HG03066 (cell line): ENCODE data around the gene GRIK1.
"Not testable (repeated sequence)": the region's sequence is repeated elsewhere in the genome, so short reads cannot be mapped to it uniquely, and the experiment has no call there.

Experiments
- ATAC-seq: cut with Tn5 transposase; IDR thresholded peaks from one replicate; pipeline ENCODE4 v1.9.1; 2021; ENCODE audit warnings: low read depth; ENCODE audit not compliant: unreplicated experiment

The GRIK1 gene

DNA sequence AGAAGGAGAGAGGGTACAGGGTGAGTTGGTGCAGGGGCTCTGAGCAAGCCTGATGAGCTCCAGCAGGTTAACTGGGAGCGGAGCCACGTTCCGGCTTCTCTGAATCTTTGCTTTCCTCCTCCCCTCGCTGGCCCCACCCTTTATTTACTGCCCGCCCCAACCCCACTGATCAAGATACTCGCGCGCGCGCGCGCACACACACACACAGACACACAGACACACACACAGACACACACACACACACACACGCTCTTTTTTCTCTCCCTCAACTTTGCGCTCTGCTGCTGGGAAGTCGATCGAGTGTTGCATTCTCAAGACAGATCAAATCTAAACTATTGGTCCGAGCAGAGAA is at the start of gene GRIK1:
GRIK1 (minus strand) TSS at position 73 of the 352 bp plus-strand sequence.
- no peak for ATAC-seq

DNA sequence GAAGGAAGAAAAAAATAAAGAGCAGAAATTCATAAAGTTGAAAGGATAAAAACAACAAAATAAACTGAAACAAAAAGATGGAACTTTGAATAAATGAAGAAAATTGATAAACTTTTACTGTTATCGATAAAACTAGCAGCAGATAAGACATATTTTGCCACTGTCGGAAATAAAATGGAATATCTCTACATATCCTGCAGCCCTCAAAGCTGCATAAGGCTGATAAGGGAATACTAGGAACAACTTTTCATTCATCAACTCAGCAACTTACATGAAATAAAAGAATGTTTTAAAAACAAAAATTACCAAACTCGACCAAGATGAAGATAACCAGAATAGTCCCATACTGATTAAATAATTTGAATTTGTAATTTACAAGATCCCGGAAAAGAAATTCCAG is 48.0 kb upstream of the GRIK1 start:
- ATAC-seq, result no peak

DNA sequence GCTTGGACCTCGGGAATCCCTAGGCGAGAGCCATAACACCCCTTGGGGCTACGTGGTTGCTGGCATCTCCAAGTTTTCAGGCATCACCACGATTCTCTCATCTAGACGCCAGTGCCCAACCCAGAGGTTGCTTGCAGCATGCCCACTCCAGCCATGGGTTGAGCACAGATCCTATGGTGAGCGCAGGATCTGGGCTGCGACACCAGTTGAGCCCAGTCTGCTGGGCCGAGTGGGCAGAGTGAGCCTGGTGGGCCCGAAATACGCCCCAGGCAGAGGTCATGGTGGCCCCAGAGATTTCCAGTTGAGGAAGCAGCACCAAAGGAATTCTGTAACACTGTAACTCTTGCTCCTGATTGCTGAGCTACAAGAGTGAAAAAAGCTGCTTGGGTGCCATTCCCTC is 46.1 kb upstream of the GRIK1 start:
- no peak for ATAC-seq

DNA sequence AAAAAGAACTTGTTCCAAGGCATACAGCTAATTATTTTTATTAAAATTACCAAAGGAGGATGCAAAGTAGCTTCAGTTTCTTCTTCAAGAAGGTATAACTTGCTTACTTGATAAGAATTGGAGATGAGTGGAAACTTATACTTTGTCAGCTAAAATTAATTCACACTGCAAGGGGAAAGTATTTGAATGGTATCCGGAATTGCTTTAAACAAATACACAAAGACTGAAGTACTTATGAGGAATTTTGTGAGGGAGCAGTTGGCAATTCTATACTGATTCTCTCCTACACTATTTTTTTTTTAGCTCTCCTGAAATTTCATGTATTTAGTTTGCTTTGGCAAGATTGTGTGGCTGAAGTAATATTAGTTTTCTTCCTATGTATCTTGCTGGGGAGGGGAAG is 39.2 kb upstream of the GRIK1 start:
- ATAC-seq, result no peak

DNA sequence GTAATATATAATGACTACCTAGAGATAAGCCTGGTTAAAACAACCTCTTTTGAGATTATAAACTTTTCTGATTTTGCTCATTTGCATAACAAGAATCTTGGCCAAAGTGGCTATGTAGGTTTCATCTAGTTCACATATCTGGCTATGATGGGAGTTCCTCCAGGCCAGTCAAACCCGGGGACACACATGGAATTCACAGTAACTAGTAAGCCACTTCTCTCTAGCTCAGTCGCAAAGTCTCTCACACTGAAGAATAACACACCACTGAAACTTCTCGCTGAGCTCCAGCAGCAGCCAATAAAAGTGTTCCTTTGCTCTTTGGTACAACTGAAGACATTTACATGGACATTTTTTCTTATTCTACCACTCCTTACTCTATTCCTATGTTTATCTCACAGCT is 36.0 kb upstream of the GRIK1 start:
- no peak for ATAC-seq

DNA sequence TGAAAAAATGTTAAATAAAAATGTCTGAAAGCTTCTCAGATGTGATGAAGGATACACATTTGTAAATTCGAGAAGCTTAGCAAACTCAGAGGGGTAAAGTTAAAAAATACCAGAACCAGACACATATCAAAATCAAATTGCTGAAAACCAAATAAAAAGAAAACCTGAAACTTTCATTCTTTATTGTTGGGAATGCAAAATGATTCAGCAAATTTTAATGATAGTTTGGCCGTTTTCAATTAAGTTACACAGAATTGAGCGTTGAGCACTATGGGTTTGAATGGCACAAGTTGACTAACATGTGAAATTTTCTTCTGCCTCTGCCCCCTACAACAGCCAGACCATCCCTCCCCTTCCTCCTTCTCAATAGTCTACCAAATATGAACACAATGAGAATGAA is 33.5 kb upstream of the GRIK1 start:
- ATAC-seq, result no peak

DNA sequence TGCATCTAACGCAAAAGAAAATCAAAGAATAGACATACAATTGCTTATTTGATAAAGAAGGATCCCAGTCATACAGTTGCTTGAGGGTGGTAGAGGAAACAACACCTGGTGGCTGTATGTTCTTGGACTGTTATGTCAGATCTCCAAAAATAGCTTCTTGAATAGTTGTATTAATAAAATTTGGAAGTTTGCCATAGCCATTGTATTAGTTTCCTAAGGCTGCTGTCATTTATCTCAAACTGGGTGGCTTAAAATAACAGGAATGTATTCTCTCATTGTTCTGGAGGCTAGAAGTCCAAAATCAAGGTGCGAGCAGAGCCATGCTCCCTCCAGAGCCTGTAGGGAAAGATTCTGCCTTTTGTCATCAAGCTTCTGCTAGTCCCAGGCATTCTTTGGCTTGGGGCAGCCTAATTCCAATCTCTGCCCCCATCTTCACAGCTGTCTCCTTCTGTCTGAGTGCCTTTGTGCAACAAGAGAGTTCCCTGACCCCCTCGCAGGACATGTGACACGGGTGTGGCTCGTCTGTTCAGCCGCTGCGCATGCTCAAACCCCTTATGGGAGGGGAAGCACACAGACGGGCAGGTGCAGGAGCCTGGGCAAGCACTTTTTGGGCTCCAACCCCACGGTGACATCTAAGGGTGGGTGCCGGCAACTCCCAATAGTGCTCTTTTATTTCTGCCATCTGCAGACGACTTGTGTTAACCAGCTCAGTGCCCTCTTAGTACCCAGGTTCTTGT is 21.7 kb upstream of the GRIK1 start:
- no peak for ATAC-seq

DNA sequence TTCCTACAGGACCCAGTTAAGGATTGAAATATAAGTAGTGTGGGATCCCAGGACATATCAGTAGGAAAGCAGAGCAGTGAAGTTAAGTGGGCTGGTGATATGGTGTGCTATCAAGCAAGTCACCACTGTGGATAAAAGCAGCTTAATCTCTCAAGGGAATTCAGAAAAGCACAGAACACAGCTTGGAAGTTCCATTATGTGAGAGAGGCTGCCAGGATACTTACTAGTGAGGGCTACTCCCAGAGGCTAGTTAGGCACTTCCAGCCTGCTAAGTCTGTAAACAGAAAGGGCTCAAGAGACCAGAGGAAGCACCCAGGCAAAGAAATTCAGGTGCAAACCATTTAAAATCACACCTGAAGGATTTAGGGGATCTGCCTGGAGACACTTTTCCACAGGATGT is 18.8 kb upstream of the GRIK1 start:
- no peak for ATAC-seq

DNA sequence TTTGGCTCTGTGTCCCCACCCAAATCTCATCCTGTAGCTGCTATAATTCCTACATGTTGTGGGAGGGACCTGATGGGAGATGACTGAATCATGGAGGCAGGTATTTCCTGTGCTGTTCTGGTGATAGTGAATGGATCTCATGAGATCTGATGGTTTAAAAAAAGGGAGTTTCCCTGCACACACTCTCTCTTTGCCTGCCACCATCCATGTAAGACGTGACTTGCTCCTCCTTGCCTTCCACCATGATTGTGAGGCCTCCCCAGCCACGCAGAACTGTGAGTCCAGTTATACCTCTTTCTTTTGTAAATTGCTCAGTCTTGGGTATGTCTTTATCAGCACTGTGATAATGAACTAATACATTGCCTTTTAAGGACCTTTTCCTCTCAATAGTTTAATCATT is 18.2 kb upstream of the GRIK1 start:
- not testable (repeated sequence) for ATAC-seq

DNA sequence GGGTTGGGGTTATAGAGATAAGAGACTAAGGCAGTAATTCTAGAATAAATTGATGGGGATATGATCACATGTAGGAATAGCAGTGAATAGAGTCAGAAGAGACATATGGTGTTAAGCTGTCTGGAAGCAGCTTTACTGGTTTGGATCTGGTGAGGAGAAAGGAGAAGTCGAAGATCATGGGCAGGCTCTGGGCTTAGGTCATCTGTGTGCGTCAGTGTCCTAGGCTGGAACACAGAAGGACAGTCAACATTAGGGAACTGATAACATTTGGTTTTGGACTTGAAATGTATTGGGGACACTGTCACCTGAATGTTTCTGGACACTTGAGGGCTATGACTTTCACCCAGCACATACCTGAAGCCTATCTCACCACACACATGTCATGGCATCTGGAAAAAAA is 13.9 kb upstream of the GRIK1 start:
- ATAC-seq, result no peak

DNA sequence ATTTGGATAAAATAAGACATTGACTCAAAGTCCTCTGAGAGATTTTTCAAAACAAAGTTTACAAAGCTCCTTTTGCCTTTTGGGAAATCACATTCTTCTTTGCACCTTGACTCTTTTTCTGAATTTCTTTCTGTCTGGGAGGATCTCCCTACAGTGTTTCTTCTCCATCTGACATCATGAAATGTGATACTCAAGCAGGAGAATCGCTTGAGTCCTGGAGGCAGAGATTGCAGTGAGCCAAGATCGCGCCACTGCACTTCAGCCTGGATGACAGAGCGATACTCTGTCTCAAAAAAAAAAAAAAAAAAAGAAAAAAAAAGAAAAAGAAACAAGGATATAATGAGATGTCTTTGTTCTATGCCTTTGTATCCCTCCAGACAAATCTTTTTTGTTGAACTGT is 13.3 kb upstream of the GRIK1 start:
- ATAC-seq, result no peak

DNA sequence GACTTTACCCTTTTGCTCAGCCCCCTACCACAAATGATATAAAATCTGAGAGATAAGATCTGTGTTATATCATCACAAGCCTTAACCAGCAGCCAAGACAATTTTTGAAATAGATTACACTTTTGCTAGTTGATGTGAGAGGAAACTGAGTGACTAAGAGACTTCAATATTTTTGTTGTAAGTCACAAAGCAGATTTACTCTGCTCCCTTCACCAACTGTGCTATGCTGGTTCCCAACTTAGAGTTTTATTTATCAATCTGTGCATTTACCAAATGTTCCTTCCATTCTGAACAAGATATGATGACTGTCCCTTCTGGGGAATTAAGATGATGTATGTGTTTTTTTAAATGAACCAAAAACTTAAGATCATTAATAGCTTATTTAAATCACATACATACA is 12.1 kb upstream of the GRIK1 start:
- no peak for ATAC-seq

DNA sequence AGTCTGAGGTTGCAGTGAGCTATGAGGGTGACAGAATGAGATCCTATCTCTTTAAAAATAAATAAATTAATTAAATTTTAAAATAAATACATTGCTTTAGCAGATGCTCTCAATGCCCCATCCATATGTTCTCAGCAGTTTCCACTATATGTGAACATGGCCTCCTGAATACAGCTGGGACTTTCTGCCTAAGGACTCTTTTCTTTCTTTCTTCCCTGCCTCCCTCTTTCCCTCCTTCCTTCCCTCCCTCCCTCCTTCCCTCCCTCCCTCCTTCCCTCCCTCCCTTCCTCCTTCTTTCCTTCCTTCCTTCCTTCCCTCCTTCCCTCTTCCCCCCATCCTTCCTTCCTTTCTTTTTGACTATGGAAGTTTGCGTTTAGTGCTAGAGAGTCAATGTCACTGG is 10.2 kb upstream of the GRIK1 start:
- no peak for ATAC-seq

DNA sequence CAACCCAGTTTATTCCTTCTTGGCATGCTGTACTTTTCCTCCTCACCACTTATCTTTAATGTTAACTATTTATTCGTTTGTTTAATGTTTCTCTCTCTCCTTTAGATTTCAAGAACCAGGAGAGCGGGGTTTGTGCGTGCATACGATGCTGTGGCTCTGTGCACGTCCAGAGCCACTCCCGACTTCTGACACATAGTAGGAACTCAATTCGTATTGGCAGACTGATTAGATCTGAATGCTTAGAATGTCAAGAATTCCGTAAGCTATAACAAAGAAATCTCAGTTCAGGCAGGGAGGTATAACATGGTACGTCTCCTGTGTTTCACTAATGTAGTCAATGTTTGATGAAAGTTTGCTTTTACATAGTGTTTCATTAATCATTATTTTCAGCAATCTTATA is 7.3 kb upstream of the GRIK1 start:
- no peak for ATAC-seq

DNA sequence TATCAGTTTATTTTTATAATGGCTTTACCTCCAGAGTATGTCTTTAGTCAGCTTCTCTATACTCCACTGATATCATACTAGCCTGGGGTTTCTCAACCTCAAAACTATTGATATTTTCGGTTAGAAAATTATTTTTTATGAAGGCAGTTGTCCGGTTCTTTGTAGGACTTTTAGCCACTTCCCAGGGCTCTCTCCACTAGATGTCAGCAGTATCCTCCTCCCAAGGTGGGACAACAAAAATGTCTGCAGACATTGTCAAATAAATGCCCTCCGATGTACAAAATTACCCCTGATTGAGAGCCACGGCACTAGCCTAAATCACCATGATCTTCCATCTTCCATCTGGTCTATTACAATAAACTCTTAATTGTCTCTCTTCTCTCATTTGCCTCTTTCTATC is 4.1 kb upstream of the GRIK1 start:
- ATAC-seq, result no peak

DNA sequence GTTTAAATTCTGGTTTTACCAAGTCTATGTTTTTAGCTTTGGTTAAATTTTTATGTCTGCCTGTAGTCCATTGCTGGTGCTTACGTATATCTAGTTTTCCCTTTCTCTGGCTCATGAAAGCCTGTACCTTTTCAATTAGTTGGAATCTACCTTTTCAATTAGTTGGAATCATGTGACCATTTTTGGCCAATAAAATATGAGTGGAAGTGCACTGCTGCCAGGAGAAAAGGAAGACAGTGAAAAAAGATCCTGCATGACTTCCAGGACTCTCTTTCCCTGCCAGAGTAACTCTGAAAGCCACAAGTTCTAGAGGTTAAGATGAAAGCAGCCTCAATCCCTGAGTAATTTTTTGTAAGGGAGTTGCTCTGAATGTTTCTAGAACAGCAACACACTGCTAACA is 2.2 kb upstream of the GRIK1 start:
- no peak for ATAC-seq

DNA sequence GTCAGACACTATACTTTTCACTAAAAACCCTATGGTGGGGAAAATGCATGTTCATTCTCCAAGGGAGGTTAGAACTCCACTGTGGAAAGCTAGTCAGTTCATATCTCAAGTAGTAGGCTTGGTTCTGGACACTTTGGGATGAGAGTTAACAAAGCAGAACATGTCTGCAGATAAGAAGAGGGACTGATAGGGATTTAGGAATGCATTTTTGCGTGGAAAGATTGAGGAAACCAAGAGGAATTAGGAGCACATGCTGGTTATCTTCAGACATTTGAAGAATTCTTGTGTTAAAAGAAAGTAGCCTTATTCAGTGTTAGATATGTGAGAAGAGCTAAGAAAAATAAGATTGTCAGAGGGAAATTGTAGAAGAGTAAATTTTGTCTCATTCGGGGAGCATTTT is 1.2 kb upstream of the GRIK1 start:
- ATAC-seq, result no peak

DNA sequence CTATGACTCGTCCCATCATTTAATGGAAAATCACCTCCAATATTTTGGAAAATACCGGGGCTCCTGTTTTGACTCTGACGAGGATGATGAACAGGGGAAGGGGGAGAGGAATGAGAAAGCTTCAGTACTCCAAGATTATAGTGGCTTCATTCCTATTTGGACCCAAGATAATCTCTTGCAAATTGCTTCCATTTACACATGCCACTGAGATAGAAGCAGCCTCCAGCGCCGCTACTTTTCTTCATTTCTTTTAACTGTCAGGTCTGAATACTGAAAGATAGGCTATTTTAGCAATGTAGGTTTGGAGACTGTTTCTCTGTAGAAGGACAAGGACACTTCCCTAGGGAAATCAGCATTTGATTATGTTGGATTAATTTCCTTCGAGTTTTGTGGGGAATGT is 565 bp upstream of the GRIK1 start:
- ATAC-seq, result no peak

DNA sequence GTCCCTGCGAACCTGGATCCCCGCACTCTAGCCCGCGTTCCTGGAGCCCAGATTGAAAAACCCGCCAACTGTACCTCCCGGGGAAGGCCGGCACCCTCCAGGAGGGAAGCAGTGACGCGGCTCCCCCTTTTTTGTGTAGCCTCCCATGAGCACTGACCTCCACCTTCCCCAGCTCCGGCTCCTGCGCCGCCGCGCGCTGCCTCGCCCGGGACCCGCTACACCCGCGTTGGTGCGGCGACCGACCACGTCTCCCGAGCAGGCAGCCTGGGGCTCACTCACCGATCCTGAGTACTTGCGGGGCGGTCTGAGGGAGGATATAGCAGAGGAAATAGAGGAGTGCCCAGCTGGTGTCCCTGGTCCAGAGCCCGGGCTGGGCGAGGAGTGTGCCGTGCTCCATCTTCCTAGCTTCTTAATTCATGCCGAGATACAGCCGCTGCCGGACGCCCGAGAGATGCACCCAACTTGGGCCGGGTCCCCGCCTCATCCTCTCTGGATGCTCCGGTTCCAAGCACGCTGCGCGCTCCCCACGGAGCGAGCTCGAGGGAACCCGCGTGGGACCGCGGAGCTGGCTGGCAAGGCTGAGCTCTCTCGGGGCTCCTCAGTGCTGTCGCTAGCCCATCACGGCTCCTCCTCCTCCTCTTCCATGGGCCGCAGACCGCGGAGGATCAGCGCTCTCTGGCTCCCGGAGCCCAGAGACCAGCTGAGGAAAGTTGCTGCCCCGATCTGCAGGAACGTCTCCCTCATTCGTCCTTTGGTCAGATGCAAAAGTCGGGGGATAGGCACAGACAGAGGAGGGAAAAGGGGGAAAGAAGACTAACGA is 482 bp downstream of the GRIK1 start:
- ATAC-seq, result no peak

DNA sequence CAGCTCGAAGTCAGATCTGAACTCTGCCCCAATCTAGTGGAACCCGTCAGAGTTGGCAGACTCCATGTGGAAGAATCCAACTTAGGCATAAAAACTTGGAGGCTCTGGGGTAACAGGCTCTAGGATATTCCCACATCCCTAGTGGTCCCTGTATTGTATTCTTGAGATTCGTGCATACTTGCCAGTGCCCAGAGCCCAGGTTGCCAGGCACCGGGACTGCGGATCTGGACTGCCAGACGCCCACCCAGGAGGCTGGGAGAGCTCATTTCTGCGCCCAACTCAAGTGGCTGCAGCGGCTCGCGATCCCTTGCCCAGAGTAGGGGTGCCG is 1.1 kb downstream of the GRIK1 start:
- ATAC-seq, result no peak

DNA sequence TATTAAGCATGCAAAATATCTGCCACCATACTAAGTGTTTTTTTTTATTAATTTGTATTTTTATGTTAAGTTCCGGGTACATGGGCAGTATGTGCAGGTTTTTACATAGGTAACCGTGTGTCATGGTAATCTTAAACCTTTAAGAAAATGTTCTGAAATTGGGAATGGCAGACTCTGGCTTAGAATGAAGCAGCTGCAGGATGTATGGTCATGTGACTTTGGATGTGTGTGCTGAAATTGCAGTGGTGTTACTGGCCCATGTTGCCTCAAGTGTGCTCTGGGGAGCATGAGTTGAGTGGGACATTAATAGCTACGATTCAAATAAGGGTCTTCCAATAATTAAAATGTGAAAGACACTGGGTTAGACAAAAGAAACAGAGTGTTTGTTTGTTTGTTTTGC is 6.7 kb downstream of the GRIK1 start:
- ATAC-seq, result no peak

DNA sequence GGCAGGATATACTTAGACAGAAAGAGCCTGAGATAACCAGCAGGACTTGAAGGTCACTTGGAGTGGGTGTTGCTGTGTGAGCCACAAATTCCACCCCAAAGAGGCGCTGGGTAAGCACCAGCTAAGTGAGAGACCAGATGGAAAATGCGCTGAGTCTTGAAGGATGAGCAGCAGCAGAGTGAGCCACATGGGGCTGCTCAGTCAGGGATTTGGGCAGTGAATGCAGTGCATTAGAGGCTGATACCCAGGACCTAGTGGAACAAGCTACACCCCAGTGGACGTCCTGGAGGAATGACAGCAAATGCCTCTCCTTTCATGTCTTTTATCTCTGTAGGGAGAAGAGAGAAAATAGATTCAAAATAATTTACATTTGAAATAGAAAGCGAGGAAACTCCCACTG is 11.3 kb downstream of the GRIK1 start:
- no peak for ATAC-seq
